Activated CD8-positive, alpha-beta memory T cell treated with anti-CD3 and anti-CD28 coated beads, Interleukin-2, amount 10 ng/mL, durations not matched to agents 7 days and 5 days (primary cell): ENCODE measurements around the gene WDHD1. TPM values are rescaled to one million over a fixed set of nuclear protein-coding genes. Genes with fewer than 3 reads are reported as not detected.
"Not testable (repeated sequence)": the region's sequence is repeated elsewhere in the genome, so short reads cannot be mapped to it uniquely, and the experiment has no call there.

Experiments
- ATAC-seq: fragments of 150-1000 bp; cut with Tn5 transposase; one replicate; pipeline ENCODE4 v1.10.0; 2021; ENCODE audit warnings: moderate library complexity
- CTCF ChIA-PET: fragments of 350-600 bp; sonication (Branson Sonifier 250); formaldehyde crosslinking; loops from one replicate; lab custom pipeline; 2021; ENCODE audit warnings: antibody characterized with exemption; lab: Charles Lee
- DNase-seq: peaks from one replicate; pipeline ENCODE4 v3.0.0-alpha.2; 2020
- H3K27ac Mint-ChIP-seq: one replicate; pipeline ENCODE4 v1.8.0; 2021; ENCODE audit warnings: mild to moderate bottlenecking, mixed read lengths
- H3K27me3 Mint-ChIP-seq: one replicate; pipeline ENCODE4 v1.8.0; 2021; ENCODE audit warnings: mixed read lengths
- H3K36me3 Mint-ChIP-seq: one replicate; pipeline ENCODE4 v1.8.0; 2021; ENCODE audit warnings: mild to moderate bottlenecking, mixed read lengths
- H3K4me1 Mint-ChIP-seq: one replicate; pipeline ENCODE4 v1.8.0; 2021; ENCODE audit warnings: mixed read lengths
- H3K4me3 Mint-ChIP-seq: one replicate; pipeline ENCODE4 v1.8.0; 2021; ENCODE audit warnings: mild to moderate bottlenecking, moderate library complexity, mixed read lengths
- H3K9me3 Mint-ChIP-seq: one replicate; pipeline ENCODE4 v1.8.0; 2022; ENCODE audit warnings: low read depth, mixed read lengths
- total RNA-seq, 2 experiments: library from RNA; stranded (reverse); gene quantifications; one replicate each; pipeline ENCODE4 v1.2.3, GENCODE V29; 2021

The WDHD1 gene
- total RNA-seq, 2 experiments from 2014 or later, result 57.4 to 57.7 TPM

GRCh38 chr14:54935100-54935499 lies 91.8 kb downstream of the WDHD1 start:
- Mint-ChIP-seq H3K27ac (no peak overlapping the region), H3K4me1 (no peaks in the 10 kb centered on the region), H3K36me3 (peaks cover 8% of the 10 kb centered on the region), H3K9me3 (no peaks in the 10 kb centered on the region), H3K4me3 (no peak overlapping the region), H3K27me3 (no peaks in the 10 kb centered on the region)
- CTCF ChIA-PET, result interaction anchor here (1.4 kb wide), 1 partner anchor 23 kb away, joined by 3 read pairs; no protein-coding TSS in a partner anchor
- ATAC-seq, result no peak
- no peak for DNase-seq

GRCh38 chr14:54933006-54933405 lies 93.9 kb downstream of the WDHD1 start:
- no peak overlapping the region for H3K4me3 Mint-ChIP-seq
- no peaks in the 10 kb centered on the region for H3K4me1 Mint-ChIP-seq
- no peak for DNase-seq
- peaks cover 4% of the 10 kb centered on the region for H3K36me3 Mint-ChIP-seq
- H3K9me3 Mint-ChIP-seq, result no peaks in the 10 kb centered on the region
- CTCF ChIA-PET, result interaction anchor here (0.7 kb wide), 1 partner anchor 24 kb away, joined by 3 read pairs; no protein-coding TSS in a partner anchor
- H3K27ac Mint-ChIP-seq, result no peak overlapping the region
- no peaks in the 10 kb centered on the region for H3K27me3 Mint-ChIP-seq
- no peak for ATAC-seq

- DNase-seq, result no peak
- H3K27ac Mint-ChIP-seq, result no peak overlapping the region
- no peaks in the 10 kb centered on the region for H3K9me3 Mint-ChIP-seq
- peaks cover 3% of the 10 kb centered on the region for H3K4me1 Mint-ChIP-seq
- no peak overlapping the region for H3K4me3 Mint-ChIP-seq
- no peaks in the 10 kb centered on the region for H3K27me3 Mint-ChIP-seq
- ATAC-seq, result no peak
- H3K36me3 Mint-ChIP-seq, result peaks cover 4% of the 10 kb centered on the region
- CTCF ChIA-PET, result interaction anchor here (1.4 to 1.5 kb wide), 2 partner anchors 10 to 29 kb away, joined by 3 to 4 read pairs; partner anchors contain the start of gene GCH1
Observed at GRCh38 chr14:54931598-54932340, 95.1 kb downstream of the WDHD1 start.

GRCh38 chr14:54931101-54931500 lies 95.8 kb downstream of the WDHD1 start:
- H3K4me1 Mint-ChIP-seq, result peaks cover 3% of the 10 kb centered on the region
- peaks cover 5% of the 10 kb centered on the region for H3K36me3 Mint-ChIP-seq
- no peaks in the 10 kb centered on the region for H3K27me3 Mint-ChIP-seq
- ATAC-seq, result no peak
- no peak for DNase-seq
- H3K4me3 Mint-ChIP-seq, result no peak overlapping the region
- H3K27ac Mint-ChIP-seq, result no peak overlapping the region
- no peaks in the 10 kb centered on the region for H3K9me3 Mint-ChIP-seq
- CTCF ChIA-PET, result interaction anchor here (1.4 to 1.5 kb wide), 2 partner anchors 9 to 28 kb away, joined by 3 to 4 read pairs; partner anchors contain the start of gene GCH1

GRCh38 chr14:54929556-54929955 lies 97.3 kb downstream of the WDHD1 start:
- peaks cover 3% of the 10 kb centered on the region for H3K4me1 Mint-ChIP-seq
- DNase-seq (no peak), ATAC-seq (no peak)
- no peaks in the 10 kb centered on the region for H3K27me3 Mint-ChIP-seq
- peaks cover 6% of the 10 kb centered on the region for H3K36me3 Mint-ChIP-seq
- no peak overlapping the region for H3K27ac Mint-ChIP-seq
- H3K4me3 Mint-ChIP-seq, result no peak overlapping the region
- H3K9me3 Mint-ChIP-seq, result no peaks in the 10 kb centered on the region
- CTCF ChIA-PET, result no interaction called here

- H3K27ac Mint-ChIP-seq, result no peak overlapping the region
- no peaks in the 10 kb centered on the region for H3K9me3 Mint-ChIP-seq
- no peaks in the 10 kb centered on the region for H3K27me3 Mint-ChIP-seq
- H3K36me3 Mint-ChIP-seq, result peaks cover 6% of the 10 kb centered on the region
- peak; percentile 12 for ATAC-seq
- H3K4me1 Mint-ChIP-seq, result peaks cover 3% of the 10 kb centered on the region
- CTCF ChIA-PET, result interaction anchor here (1.4 to 2.7 kb wide), 2 partner anchors 13 to 99 kb away, joined by 4 to 10 read pairs; partner anchors contain the start of genes SOCS4 and WDHD1
- no peak overlapping the region for H3K4me3 Mint-ChIP-seq
- DNase-seq, result no peak
Observed at GRCh38 chr14:54928216-54928615, 98.7 kb downstream of the WDHD1 start.

GRCh38 chr14:54927551-54927950 lies 99.3 kb downstream of the WDHD1 start:
- Mint-ChIP-seq H3K4me1 (peaks cover 3% of the 10 kb centered on the region), H3K27me3 (no peaks in the 10 kb centered on the region), H3K36me3 (peaks cover 6% of the 10 kb centered on the region), H3K9me3 (no peaks in the 10 kb centered on the region), H3K4me3 (no peak overlapping the region), H3K27ac (no peak overlapping the region)
- ATAC-seq (no peak), DNase-seq (no peak)
- CTCF ChIA-PET, result interaction anchor here (1.0 to 2.7 kb wide), 3 partner anchors 11 to 99 kb away, joined by 3 to 10 read pairs (median 4); partner anchors contain the start of genes SOCS4 and WDHD1

GRCh38 chr14:54926570-54926969 lies 100.3 kb downstream of the WDHD1 start:
- CTCF ChIA-PET, result interaction anchor here (0.6 to 2.7 kb wide), 4 partner anchors 11 to 100 kb away, joined by 3 to 10 read pairs (median 4); partner anchors contain the start of genes SOCS4 and WDHD1
- H3K9me3 Mint-ChIP-seq, DNase-seq, ATAC-seq, H3K4me3 Mint-ChIP-seq, H3K36me3 Mint-ChIP-seq, H3K27ac Mint-ChIP-seq, H3K4me1 Mint-ChIP-seq, H3K27me3 Mint-ChIP-seq: not testable (repeated sequence)

GRCh38 chr14:54922598-54922997 lies 104.3 kb downstream of the WDHD1 start:
- Mint-ChIP-seq H3K4me1 (peaks cover 8% of the 10 kb centered on the region), H3K4me3 (no peak overlapping the region), H3K36me3 (peaks cover 5% of the 10 kb centered on the region), H3K9me3 (no peaks in the 10 kb centered on the region), H3K27ac (no peak overlapping the region), H3K27me3 (no peaks in the 10 kb centered on the region)
- ATAC-seq, result no peak
- no peak for DNase-seq
- CTCF ChIA-PET, result interaction anchor here (0.9 to 1.0 kb wide), 2 partner anchors 9 to 18 kb away, joined by 3 to 4 read pairs; no protein-coding TSS in a partner anchor

- H3K36me3 Mint-ChIP-seq, result no peaks in the 10 kb centered on the region
- H3K4me1 Mint-ChIP-seq, result peaks cover 5% of the 10 kb centered on the region
- DNase-seq, result no peak
- no peak overlapping the region for H3K27ac Mint-ChIP-seq
- H3K27me3 Mint-ChIP-seq, result no peaks in the 10 kb centered on the region
- no peaks in the 10 kb centered on the region for H3K9me3 Mint-ChIP-seq
- H3K4me3 Mint-ChIP-seq, result no peak overlapping the region
- no peak for ATAC-seq
- CTCF ChIA-PET, result no interaction called here
Observed at GRCh38 chr14:54920052-54920451, 106.8 kb downstream of the WDHD1 start.

GRCh38 chr14:54919330-54919729 lies 107.6 kb downstream of the WDHD1 start:
- ATAC-seq (no peak), DNase-seq (no peak)
- no peaks in the 10 kb centered on the region for H3K27me3 Mint-ChIP-seq
- H3K4me3 Mint-ChIP-seq, result no peak overlapping the region
- H3K9me3 Mint-ChIP-seq, result no peaks in the 10 kb centered on the region
- CTCF ChIA-PET, result no interaction called here
- H3K36me3 Mint-ChIP-seq, result no peaks in the 10 kb centered on the region
- H3K27ac Mint-ChIP-seq, result no peak overlapping the region
- H3K4me1 Mint-ChIP-seq, result peaks cover 5% of the 10 kb centered on the region

GRCh38 chr14:54918427-54918826 lies 108.5 kb downstream of the WDHD1 start:
- no peak overlapping the region for H3K27ac Mint-ChIP-seq
- peaks cover 5% of the 10 kb centered on the region for H3K4me1 Mint-ChIP-seq
- no peaks in the 10 kb centered on the region for H3K9me3 Mint-ChIP-seq
- CTCF ChIA-PET, result interaction anchor here (0.7 kb wide), 2 partner anchors 15 to 144 kb away, joined by 3 read pairs; partner anchors contain the start of gene GCH1
- DNase-seq, result no peak
- H3K27me3 Mint-ChIP-seq, result no peaks in the 10 kb centered on the region
- no peak overlapping the region for H3K4me3 Mint-ChIP-seq
- ATAC-seq, result no peak
- no peaks in the 10 kb centered on the region for H3K36me3 Mint-ChIP-seq

- Mint-ChIP-seq H3K9me3 (no peaks in the 10 kb centered on the region), H3K36me3 (no peaks in the 10 kb centered on the region), H3K27me3 (no peaks in the 10 kb centered on the region), H3K4me3 (no peak overlapping the region), H3K27ac (no peak overlapping the region), H3K4me1 (no peaks in the 10 kb centered on the region)
- ATAC-seq (no peak), DNase-seq (no peak)
- CTCF ChIA-PET, result interaction anchor here (2.2 kb wide), 1 partner anchor 12 kb away, joined by 10 read pairs; no protein-coding TSS in a partner anchor
Observed at GRCh38 chr14:54916101-54916500, 110.8 kb downstream of the WDHD1 start.
